ENCODE measurements around the gene COMMD3.

The COMMD3 gene

DNA sequence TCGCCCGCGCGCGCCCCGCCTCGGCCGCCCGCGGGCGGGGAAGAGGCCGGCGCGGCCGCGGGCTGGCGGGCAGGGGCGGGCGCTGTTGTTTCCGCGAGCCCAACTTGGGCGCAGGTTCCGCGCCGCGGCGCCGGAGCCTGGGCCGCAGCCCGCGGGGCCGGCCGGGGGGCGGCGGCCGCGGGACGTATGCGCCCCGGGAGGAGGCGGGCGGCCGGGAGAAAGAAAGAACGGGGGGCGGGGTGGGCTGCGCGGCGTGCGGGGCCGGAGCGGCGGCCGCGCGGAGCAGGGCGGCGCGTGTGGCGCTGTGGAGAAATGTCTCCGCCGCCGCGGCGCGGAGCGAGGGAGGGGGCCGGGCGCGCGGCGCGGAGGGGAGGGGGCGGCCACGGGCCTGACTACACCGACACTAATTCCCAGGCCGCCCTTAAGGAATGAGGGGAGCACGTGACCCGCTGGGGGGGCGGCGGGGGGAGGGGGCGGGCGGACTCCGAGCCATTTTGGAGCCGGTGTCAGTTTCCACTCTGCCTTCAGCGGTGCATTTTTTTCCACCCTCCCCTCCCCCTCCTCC lies 4.5 kb downstream of the COMMD3 start, which contains the start of gene BMI1:
Gene BMI1 (plus strand): TSS at position 509 of the 565 bp plus-strand sequence. CDS start 5,351 bp downstream, outside the sequence.
- peak; percentile 85 for DNase-seq (ENCODE audit: low spot score)
- TF ChIP-seq, protein P1, sequence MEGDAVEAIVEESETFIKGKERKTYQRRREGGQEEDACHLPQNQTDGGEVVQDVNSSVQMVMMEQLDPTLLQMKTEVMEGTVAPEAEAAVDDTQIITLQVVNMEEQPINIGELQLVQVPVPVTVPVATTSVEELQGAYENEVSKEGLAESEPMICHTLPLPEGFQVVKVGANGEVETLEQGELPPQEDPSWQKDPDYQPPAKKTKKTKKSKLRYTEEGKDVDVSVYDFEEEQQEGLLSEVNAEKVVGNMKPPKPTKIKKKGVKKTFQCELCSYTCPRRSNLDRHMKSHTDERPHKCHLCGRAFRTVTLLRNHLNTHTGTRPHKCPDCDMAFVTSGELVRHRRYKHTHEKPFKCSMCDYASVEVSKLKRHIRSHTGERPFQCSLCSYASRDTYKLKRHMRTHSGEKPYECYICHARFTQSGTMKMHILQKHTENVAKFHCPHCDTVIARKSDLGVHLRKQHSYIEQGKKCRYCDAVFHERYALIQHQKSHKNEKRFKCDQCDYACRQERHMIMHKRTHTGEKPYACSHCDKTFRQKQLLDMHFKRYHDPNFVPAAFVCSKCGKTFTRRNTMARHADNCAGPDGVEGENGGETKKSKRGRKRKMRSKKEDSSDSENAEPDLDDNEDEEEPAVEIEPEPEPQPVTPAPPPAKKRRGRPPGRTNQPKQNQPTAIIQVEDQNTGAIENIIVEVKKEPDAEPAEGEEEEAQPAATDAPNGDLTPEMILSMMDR (IDR thresholded peaks at IDR 0.05; ENCODE audit: extremely low read depth, missing control alignments): no peak

DNA sequence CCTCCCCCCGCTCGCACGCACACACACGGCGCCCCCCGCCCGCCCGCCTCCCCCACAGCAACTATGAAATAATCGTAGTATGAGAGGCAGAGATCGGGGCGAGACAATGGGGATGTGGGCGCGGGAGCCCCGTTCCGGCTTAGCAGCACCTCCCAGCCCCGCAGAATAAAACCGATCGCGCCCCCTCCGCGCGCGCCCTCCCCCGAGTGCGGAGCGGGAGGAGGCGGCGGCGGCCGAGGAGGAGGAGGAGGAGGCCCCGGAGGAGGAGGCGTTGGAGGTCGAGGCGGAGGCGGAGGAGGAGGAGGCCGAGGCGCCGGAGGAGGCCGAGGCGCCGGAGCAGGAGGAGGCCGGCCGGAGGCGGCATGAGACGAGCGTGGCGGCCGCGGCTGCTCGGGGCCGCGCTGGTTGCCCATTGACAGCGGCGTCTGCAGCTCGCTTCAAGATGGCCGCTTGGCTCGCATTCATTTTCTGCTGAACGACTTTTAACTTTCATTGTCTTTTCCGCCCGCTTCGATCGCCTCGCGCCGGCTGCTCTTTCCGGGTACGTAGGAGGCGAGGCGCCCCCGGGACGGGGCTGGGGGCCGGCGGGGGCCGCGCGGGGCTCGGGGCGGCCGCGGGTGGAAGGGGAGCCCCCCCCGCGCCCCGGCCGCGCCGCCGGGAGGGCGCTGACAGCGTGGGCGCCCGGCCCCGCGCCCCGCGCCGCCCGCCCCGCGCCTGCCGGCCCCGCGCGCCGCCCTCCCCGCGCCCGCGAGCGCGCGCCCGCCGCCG lies 5.2 kb downstream of the COMMD3 start:
- peak; percentile 84 for DNase-seq (ENCODE audit: low spot score)
- TF ChIP-seq, protein P1 (IDR thresholded peaks at IDR 0.05; ENCODE audit: extremely low read depth, missing control alignments): no peak

GRCh38 chr10:22321924-22322640 lies 5.9 kb downstream of the COMMD3 start:
- TF ChIP-seq, protein P1 (IDR thresholded peaks at IDR 0.05; ENCODE audit: extremely low read depth, missing control alignments): no peak
- peak; percentile 56 for DNase-seq (ENCODE audit: low spot score)

DNA sequence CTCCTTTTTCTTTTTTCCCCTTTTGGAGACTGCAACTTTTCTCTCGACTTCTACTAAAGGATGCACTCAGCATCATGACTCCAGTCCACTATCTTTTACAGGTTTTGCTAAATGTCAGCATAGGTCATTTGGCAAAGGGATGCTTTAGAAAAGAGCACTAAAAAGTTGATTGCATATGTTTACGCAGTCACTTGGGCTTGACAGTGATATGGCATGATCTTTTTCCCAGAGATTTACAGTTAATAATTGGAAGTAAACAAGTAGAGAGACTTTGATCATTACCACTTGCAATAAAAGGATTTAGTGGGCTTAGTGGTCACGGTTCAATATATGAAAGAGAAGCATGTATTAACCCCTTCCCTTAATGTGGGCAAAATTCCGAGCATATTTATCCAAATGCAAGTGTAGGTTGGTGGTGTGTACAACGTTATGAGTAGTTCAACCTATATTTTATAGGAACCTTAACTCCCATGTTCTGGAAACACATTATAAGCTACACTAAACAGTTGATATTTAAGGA lies 6.5 kb downstream of the COMMD3 start:
- TF ChIP-seq, protein P1 (IDR thresholded peaks at IDR 0.05; ENCODE audit: extremely low read depth, missing control alignments): no peak
- DNase-seq (ENCODE audit: low spot score): no peak

DNA sequence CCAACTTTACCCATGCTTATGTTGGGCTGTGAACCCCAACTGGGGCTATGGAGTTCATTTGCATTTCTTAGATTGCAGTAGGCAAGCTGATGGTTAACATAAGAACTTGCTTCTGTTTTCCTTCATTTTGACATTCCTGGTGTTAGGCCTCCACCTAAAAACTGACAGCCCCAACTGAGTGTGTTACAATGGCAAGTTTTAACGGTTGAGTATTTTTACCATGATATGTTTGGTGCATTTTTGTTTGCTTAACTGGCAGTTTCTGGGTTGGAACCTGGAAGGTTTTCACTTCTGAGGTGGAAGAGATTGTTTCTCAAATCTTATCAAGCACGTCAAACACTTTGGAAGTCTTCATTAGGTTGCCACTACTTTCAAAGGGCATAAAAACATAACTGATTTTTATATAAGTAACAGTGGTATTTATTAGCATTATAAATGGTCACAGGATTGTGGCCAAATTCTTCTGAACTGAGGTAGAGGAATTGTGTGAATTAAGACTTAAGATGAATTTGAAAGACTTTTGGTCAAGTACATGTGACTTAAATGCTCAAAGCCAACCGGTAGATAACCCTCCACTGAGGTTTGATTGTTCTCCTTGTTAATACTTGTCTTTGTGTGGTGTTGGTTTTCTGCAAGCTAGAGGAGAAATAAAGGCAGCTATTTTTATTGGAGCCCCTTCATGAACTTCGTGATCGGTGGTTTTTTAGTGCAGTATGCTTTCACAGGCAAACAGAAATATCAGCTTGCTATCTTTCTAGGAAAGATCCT lies 7.5 kb downstream of the COMMD3 start:
- TF ChIP-seq, protein P1 (IDR thresholded peaks at IDR 0.05; ENCODE audit: extremely low read depth, missing control alignments): no peak
- DNase-seq (ENCODE audit: low spot score): no peak

DNA sequence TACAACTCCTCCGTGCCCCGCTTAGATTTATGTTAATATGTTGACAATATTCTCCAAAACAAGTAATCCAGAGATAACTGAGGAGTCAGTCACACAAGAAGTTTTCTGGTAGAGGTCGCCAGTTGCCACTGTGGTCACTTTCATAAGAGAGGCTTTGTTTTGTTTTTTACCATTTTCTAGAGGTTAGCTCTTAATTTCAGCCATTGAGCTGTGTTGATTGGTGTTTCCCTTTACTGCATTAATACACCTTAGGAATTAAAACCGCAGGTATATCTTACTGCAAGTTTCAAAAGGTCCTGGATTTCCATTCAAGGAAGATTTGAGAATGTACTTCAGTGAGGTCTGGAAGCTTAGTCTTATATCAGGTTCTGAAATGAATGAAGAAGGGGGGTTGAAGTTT lies 8.2 kb downstream of the COMMD3 start:
- peak; percentile 19 for DNase-seq (ENCODE audit: low spot score)
- TF ChIP-seq, protein P1 (IDR thresholded peaks at IDR 0.05; ENCODE audit: extremely low read depth, missing control alignments): no peak
